ENCODE data around the gene TBC1D21. TPM values are rescaled to one million over a fixed set of nuclear protein-coding genes. Genes with fewer than 3 reads are reported as not detected.

The TBC1D21 gene
- total and polyA plus RNA-seq, 8 donors = not detected

GRCh38 chr15:73870700-73871408 is 2.5 kb upstream of the TBC1D21 start:
- WGBS, 2 donors = 43 to 54% methylated on average over 17 of the region's 17 CpGs

GRCh38 chr15:73872346-73872745 is 1.0 kb upstream of the TBC1D21 start:
- no peak for FAIRE-seq

More at GRCh38 chr15:73870700-73871408, 2.5 kb upstream of the TBC1D21 start:
- Histone ChIP-seq H3K27me3 (no peaks in the 10 kb centered on the region), H3K9me3 (no peaks in the 10 kb centered on the region), H3K27ac (no peak overlapping the region), H3K4me3 (no peak overlapping the region), H3K4me1 (no peaks in the 10 kb centered on the region), H3K36me3 (no peaks in the 10 kb centered on the region)
- DNase-seq (peak in 2 of 6 donors; percentile 43 to 69), FAIRE-seq (no peak), ATAC-seq (peak; percentile 42 to 89 (median 66))
- intact Hi-C loops (cut with DNase I) = no loop called here
- no peak for TF ChIP-seq CTCF (IDR thresholded peaks at IDR 0.05)

GRCh38 chr15:73873889-73874511 is 636 bp downstream of the TBC1D21 start:
- H3K4me3 ChIP-seq = no peak overlapping the region
- peak in 1 of 6 donors; percentile 40 for DNase-seq
- no peaks in the 10 kb centered on the region for H3K27me3 ChIP-seq
- no peaks in the 10 kb centered on the region for H3K36me3 ChIP-seq
- FAIRE-seq = no peak
- no peak overlapping the region for H3K27ac ChIP-seq
- peak in 3 of 4 donors; percentile 32 to 66 (median 56) for ATAC-seq
- no peaks in the 10 kb centered on the region for H3K9me3 ChIP-seq
- H3K4me1 ChIP-seq = no peaks in the 10 kb centered on the region
- peak; percentile 52 to 73 (median 60) for TF ChIP-seq CTCF (IDR thresholded peaks at IDR 0.05)
- WGBS, 2 donors = 23 to 25% methylated on average over 6 of the region's 6 CpGs
- intact Hi-C loops (cut with DNase I) = no loop called here

More at GRCh38 chr15:73872346-73872745, 1.0 kb upstream of the TBC1D21 start:
- 64 to 65% methylated on average over 5 of the region's 5 CpGs for WGBS, 2 donors
- Histone ChIP-seq H3K27me3 (no peaks in the 10 kb centered on the region), H3K4me3 (no peak overlapping the region), H3K4me1 (no peaks in the 10 kb centered on the region), H3K27ac (no peak overlapping the region), H3K36me3 (no peaks in the 10 kb centered on the region), H3K9me3 (no peaks in the 10 kb centered on the region)
- intact Hi-C loops (cut with DNase I) = no loop called here
- TF ChIP-seq CTCF (IDR thresholded peaks at IDR 0.05) = no peak
- DNase-seq (no peak), ATAC-seq (no peak)

GRCh38 chr15:73879426-73879825 is 6.1 kb downstream of the TBC1D21 start:
- peak in 1 of 6 donors; percentile 3 for DNase-seq
- no peak for FAIRE-seq

More at GRCh38 chr15:73879426-73879825, 6.1 kb downstream of the TBC1D21 start:
- intact Hi-C loops (cut with DNase I) = no loop called here
- Histone ChIP-seq H3K27me3 (no peaks in the 10 kb centered on the region), H3K4me3 (no peak overlapping the region), H3K36me3 (no peaks in the 10 kb centered on the region), H3K4me1 (no peaks in the 10 kb centered on the region), H3K27ac (no peak overlapping the region), H3K9me3 (no peaks in the 10 kb centered on the region)
- 47 to 55% methylated on average over 3 of the region's 3 CpGs for WGBS, 2 donors
- no peak for TF ChIP-seq CTCF (IDR thresholded peaks at IDR 0.05)
- ATAC-seq = no peak

Measured in pancreas (tissue), 10 donors.